Duodenal mucosa (tissue), 2 donors: Measurements from ENCODE around the gene ITCH.
"Not testable (repeated sequence)": the region's sequence is repeated elsewhere in the genome, so short reads cannot be mapped to it uniquely, and the experiment has no call there.

Experiments
- H3K27ac ChIP-seq: one replicate; pipeline ENCODE4 v1.7.0; 2013; ENCODE audit warnings: low read depth, low read length
- H3K27me3 ChIP-seq, 2 donors: one replicate each; pipeline ENCODE4 v1.7.0; 2013; ENCODE audit warnings: low read length in 2 of 2, control low read depth in 1 of 2; ENCODE audit not compliant: insufficient read depth in 2 of 2, control insufficient read depth in 1 of 2
- H3K36me3 ChIP-seq, 2 donors: one replicate each; pipeline ENCODE4 v1.7.0; 2013; ENCODE audit warnings: low read length in 2 of 2, control low read depth in 1 of 2; ENCODE audit not compliant: insufficient read depth in 2 of 2, control insufficient read depth in 1 of 2
- H3K4me1 ChIP-seq, 2 donors: one replicate each; pipeline ENCODE4 v1.7.0; 2013; ENCODE audit warnings: low read length in 2 of 2, control low read depth in 1 of 2; ENCODE audit not compliant: insufficient read depth in 2 of 2, control insufficient read depth in 1 of 2
- H3K4me3 ChIP-seq, 2 donors: one replicate each; pipeline ENCODE4 v1.7.0; 2013; ENCODE audit warnings: low read length in 2 of 2, low read depth in 1 of 2
- H3K9ac ChIP-seq, 2 donors: one replicate each; pipeline ENCODE4 v1.7.0; 2013; ENCODE audit warnings: low read length in 2 of 2, low read depth in 1 of 2
- H3K9me3 ChIP-seq, 2 donors: one replicate each; pipeline ENCODE4 v1.7.0; 2013; ENCODE audit warnings: low read length in 2 of 2, control low read depth in 1 of 2; ENCODE audit not compliant: control insufficient read depth in 1 of 2

The ITCH gene

DNA sequence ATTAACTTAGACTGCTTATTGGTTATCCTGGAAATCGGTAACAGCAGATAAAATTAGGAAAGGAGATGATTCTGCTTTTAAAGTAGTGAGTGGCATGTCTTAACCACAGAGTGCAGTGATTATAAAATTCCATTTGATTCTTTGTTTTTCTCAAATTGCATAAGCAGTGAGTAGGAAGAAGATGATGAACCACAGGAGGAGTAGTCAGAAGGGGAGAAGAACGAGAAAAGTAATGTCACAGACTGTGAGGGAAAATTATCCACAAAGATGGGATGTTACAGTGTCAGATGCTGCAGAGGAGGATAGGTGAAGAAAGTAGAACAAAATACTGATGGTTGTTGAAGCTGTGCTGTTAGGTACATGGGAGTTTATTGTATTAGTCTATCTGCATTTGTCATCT is 63.0 kb downstream of the ITCH start:
- H3K27ac ChIP-seq: no peak overlapping the region
- H3K4me1 ChIP-seq: no peaks in the 10 kb centered on the region
- H3K27me3 ChIP-seq: no peaks in the 10 kb centered on the region
- peaks cover 15 to 41% of the 10 kb centered on the region in 2 donors for H3K36me3 ChIP-seq
- H3K9ac ChIP-seq: no peak overlapping the region
- H3K4me3 ChIP-seq: no peak overlapping the region
- no peaks in the 10 kb centered on the region for H3K9me3 ChIP-seq

DNA sequence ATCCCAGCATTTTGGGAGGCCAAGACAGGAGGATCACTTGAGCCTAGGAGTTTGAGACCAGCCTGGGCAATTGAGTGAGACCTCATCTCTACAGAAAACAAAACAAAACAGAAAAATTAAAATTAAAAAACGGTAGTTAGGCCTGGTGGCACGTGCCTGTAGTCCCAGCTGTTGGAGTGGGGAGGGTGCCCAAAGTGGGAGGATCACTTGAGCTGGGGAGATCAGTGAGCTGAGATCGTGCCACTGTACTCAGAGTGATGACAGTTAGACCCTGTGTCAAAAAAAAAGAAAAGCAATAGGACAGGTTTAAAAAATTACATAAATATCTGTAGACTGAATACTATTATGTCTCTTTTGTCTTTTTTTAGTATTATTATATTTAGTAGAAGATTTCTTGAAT is 64.3 kb downstream of the ITCH start:
- H3K36me3 ChIP-seq: peaks cover 12 to 28% of the 10 kb centered on the region in 2 donors
- no peaks in the 10 kb centered on the region for H3K27me3 ChIP-seq
- H3K4me1 ChIP-seq: no peaks in the 10 kb centered on the region
- H3K27ac ChIP-seq: no peak overlapping the region
- no peak overlapping the region for H3K4me3 ChIP-seq
- H3K9ac ChIP-seq: no peak overlapping the region
- no peaks in the 10 kb centered on the region for H3K9me3 ChIP-seq

DNA sequence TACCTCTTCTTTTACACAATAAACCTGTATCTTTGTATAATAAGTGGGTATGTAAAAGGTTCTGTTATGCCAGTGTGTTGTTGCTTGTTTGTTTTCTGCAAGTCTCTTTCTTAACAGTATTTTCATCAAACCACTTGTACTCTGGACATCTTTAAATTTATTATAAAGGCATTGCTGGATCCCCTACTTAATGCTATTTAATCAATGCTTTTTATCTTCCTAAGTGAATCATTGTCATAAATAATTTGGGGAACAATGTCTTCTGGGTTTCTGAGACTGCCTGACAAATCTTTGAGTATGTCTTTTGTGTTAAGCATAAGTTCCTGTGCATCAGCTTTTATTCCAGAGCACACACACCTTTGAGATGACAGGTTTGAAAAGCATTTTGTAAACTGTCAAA is 64.7 kb downstream of the ITCH start:
- no peaks in the 10 kb centered on the region for H3K9me3 ChIP-seq

DNA sequence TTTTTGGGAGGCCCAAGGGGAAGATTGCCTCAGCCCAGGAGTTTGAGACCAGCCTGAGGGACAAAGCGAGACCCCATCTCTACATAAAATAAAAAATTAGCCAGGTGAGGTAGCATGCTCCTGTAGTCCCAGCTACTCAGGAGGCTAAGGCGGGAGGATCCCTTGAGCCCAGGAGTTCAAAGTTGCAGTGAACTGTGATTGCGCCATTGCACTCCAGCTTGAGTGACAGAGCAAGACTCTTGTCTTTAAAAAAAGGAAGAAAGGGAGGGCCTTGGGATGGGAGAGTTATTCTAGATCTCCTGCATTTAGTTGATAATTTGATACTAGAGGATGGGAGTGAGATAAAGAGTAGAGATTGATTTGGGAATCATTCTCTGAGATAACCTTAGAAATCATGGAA is 68.1 kb downstream of the ITCH start:
- Histone ChIP-seq H3K9me3 (no peaks in the 10 kb centered on the region), H3K9ac (no peak overlapping the region), H3K36me3 (peaks cover 7 to 13% of the 10 kb centered on the region in 2 donors), H3K4me3 (no peak overlapping the region), H3K27me3 (no peaks in the 10 kb centered on the region), H3K4me1 (no peaks in the 10 kb centered on the region), H3K27ac (no peak overlapping the region)

More for the DNA sequence above, 64.7 kb downstream of the ITCH start:
- Histone ChIP-seq H3K27ac (no peak overlapping the region), H3K4me1 (no peaks in the 10 kb centered on the region), H3K27me3 (no peaks in the 10 kb centered on the region), H3K36me3 (peaks cover 12 to 28% of the 10 kb centered on the region in 2 donors), H3K4me3 (no peak overlapping the region), H3K9ac (no peak overlapping the region)

DNA sequence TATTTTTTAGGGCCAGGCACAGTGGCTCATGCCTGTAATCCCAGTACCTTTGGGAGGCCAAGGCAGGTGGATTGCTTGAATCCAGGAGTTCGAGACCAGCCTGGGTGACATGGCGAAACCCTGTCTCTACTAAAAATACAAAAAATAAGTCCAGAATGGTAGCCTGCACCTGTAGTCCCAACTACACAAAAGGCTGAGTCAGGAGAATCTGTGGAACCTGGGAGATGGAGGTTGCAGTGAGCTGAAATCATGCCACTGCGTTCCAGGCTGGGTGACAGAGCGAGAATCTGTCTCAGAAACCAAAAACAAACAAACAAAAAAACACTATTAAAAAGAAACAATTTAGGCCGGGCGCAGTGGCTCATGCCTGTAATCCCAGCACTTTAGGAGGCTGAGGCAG is 69.6 kb downstream of the ITCH start:
- H3K4me3 ChIP-seq, H3K9me3 ChIP-seq, H3K27me3 ChIP-seq, H3K9ac ChIP-seq, H3K4me1 ChIP-seq, H3K27ac ChIP-seq: not testable (repeated sequence)
- H3K36me3 ChIP-seq: peaks cover 13 to 17% of the 10 kb centered on the region in 2 donors

DNA sequence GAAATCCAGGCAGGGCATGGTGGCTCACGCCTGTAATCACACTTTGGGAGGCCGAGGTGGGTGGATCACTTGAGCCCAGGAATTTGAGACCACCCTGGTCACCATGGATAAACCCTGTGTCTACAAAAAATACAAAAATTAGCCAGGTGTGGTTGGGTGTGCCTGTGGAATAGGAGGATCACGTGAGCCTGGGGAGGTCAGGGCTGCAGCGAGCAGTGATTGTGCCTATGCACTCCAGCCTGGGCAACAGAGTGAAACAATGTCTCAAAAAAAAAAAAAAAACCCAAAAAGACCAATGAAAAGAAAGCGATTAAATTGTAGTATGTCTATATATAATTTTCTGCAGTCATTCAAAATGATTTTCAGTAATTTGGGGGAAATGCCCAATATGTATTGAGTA is 70.3 kb downstream of the ITCH start:
- Histone ChIP-seq H3K4me1 (no peaks in the 10 kb centered on the region), H3K36me3 (peaks cover 17 to 23% of the 10 kb centered on the region in 2 donors), H3K27me3 (no peaks in the 10 kb centered on the region), H3K9me3 (no peaks in the 10 kb centered on the region), H3K9ac (no peak overlapping the region), H3K4me3 (no peak overlapping the region), H3K27ac (no peak overlapping the region)

DNA sequence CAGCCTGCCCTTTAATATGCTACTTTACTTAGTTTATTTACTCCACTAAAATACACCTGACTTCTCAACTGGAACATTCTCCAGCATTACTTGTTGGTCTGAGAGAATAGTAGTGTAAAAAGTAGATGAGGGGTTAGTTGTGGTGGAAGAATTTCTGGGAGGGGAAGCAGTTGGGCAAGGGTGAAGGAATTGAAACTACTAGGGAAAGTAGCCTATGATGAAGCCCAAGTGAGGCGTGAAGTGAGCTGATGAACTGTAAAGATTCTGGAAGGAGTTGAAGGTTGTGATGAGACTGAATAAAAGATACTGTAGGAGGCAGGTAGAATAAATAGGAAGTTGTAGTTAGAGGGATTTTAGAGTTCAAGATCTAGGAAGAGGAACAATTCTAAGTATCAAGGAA is 72.5 kb downstream of the ITCH start:
- H3K9ac ChIP-seq: no peak overlapping the region
- no peaks in the 10 kb centered on the region for H3K27me3 ChIP-seq
- no peaks in the 10 kb centered on the region for H3K9me3 ChIP-seq
- no peak overlapping the region for H3K4me3 ChIP-seq
- peaks cover 21 to 36% of the 10 kb centered on the region in 2 donors for H3K36me3 ChIP-seq
- H3K4me1 ChIP-seq: no peaks in the 10 kb centered on the region
- no peak overlapping the region for H3K27ac ChIP-seq

DNA sequence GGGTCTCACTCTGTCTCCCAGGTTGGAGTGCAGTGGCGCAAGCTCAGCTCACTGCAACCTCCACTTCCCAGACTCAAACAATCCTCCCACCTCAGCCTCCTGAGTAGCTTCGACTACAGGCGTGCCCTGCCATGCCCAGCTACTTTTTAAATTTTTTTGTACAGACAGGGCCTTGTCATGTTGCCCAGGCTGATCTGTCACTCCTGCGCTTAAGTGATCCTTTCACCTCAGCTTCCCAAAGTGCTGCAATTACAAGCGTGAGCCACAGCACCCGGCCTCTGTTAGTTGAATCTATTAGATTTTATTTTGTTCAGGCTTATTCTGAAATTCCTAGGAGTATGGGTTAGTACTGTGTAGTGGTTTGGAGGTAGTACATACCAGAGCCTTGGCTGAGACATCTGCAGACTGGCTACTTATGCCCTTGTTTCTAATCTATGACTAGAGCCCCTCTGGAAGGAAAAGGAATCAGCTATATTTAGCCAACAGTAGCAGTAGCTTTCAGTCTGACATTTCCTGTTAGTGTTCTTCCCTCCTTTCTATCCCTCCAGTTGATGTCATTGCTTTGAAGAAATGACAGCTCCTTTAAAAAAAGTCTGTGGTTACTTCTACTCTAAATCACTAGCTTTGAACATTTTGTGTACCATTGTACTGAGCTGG is 74.4 kb downstream of the ITCH start:
- peaks cover 27 to 53% of the 10 kb centered on the region in 2 donors for H3K36me3 ChIP-seq
- H3K27ac ChIP-seq: no peak overlapping the region
- H3K4me3 ChIP-seq: no peak overlapping the region
- H3K9ac ChIP-seq: no peak overlapping the region
- H3K9me3 ChIP-seq: no peaks in the 10 kb centered on the region
- H3K4me1 ChIP-seq: no peaks in the 10 kb centered on the region
- no peaks in the 10 kb centered on the region for H3K27me3 ChIP-seq

DNA sequence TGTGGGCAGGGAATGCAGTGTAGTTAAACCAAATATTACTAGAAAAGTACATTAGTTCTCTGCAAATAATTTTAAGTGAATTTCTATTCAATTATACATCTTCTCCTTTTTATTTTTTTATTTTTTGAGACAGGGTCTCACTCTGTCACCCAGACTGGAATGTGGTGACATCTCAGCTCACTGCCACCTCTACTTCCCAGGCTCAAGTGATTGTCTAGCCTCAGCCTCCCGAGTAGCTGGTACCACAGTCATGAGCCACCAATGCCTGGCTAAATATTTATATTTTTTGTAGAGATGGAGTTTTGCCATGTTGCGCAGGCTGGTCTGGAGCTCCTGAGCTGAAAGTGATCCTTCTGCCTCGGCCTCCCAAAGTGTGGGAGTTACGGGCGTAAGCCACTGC is 76.1 kb downstream of the ITCH start:
- no peak overlapping the region for H3K4me3 ChIP-seq
- H3K27ac ChIP-seq: no peak overlapping the region
- no peaks in the 10 kb centered on the region for H3K4me1 ChIP-seq
- H3K9me3 ChIP-seq: no peaks in the 10 kb centered on the region
- no peaks in the 10 kb centered on the region for H3K27me3 ChIP-seq
- no peak overlapping the region for H3K9ac ChIP-seq
- peaks cover 27 to 63% of the 10 kb centered on the region in 2 donors for H3K36me3 ChIP-seq

DNA sequence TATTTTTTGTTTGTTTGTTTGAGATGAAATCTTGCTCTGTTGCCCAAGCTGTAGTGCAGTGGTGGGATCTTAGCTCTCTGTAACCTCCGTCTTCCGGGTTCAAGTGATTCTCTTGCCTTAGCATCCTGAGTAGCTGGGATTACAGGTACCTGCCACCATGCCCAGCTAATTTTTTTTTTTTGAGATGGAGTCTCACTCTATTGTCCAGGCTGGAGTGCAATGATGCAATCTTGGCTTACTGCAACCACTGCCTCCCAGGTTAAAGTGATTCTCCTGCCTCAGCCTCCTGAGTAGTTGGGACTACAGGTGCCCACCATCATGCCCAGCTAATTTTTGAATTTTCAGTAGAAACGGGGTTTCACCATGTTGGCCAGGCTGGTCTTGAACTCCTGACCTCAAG is 78.3 kb downstream of the ITCH start:
- H3K4me3 ChIP-seq, H3K27me3 ChIP-seq, H3K9ac ChIP-seq, H3K9me3 ChIP-seq, H3K27ac ChIP-seq, H3K4me1 ChIP-seq: not testable (repeated sequence)
- peaks cover 30 to 82% of the 10 kb centered on the region in 2 donors for H3K36me3 ChIP-seq

DNA sequence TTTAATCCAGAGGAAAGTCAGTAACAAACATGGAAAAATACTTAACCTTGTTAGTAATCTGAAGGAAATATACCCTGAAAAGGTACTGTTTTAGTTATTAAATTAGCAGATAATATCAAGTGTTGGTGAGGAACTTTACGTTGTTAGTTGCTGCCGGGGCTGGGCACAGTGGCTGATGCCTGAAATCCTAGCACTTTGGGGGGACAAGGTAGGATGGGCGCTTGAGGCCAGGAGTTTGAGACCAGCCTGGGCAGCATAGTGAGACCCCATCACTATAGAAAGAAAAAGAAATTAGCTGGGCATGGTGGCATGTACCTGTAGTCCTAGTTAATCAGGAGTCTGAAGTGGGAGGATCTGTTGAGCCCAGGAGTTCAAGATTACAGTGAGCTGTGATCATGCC is 80.5 kb downstream of the ITCH start:
- no peak overlapping the region for H3K9ac ChIP-seq
- no peaks in the 10 kb centered on the region for H3K27me3 ChIP-seq
- no peak overlapping the region for H3K4me3 ChIP-seq
- H3K4me1 ChIP-seq: no peaks in the 10 kb centered on the region
- no peaks in the 10 kb centered on the region for H3K9me3 ChIP-seq
- H3K36me3 ChIP-seq: peaks cover 26 to 79% of the 10 kb centered on the region in 2 donors
- H3K27ac ChIP-seq: no peak overlapping the region
